AG08395 (cell line): ENCODE data around the gene CACNA1F.

Experiments
- DNase-seq: peaks from one replicate; pipeline ENCODE4 v3.0.0; 2012; ENCODE audit warnings: mixed read lengths, low spot score

Gene CACNA1F

GRCh38 chrX:49199315-49199595 lies 33.9 kb downstream of the CACNA1F start:
- DNase-seq: no peak

- DNase-seq: no peak
Measured at GRCh38 chrX:49198540-49199314, 34.4 kb downstream of the CACNA1F start.

GRCh38 chrX:49197543-49198087 lies 35.5 kb downstream of the CACNA1F start:
- no peak for DNase-seq

- no peak for DNase-seq
Measured at GRCh38 chrX:49193542-49193964, 39.6 kb downstream of the CACNA1F start.

- DNase-seq: peak; percentile 21
Measured at GRCh38 chrX:49192722-49193328, 40.3 kb downstream of the CACNA1F start.

- DNase-seq: no peak
Measured at GRCh38 chrX:49191574-49192011, 41.5 kb downstream of the CACNA1F start.

- peak; percentile 93 for DNase-seq
Measured at GRCh38 chrX:49190821-49191573, 42.1 kb downstream of the CACNA1F start.

- no peak for DNase-seq
Measured at GRCh38 chrX:49189606-49190005, 43.5 kb downstream of the CACNA1F start.

- no peak for DNase-seq
Measured at GRCh38 chrX:49188468-49189076, 44.6 kb downstream of the CACNA1F start.

- DNase-seq: no peak
Measured at GRCh38 chrX:49187526-49187925, 45.6 kb downstream of the CACNA1F start.

- no peak for DNase-seq
Measured at GRCh38 chrX:49187028-49187394, 46.1 kb downstream of the CACNA1F start.

GRCh38 chrX:49186125-49187027 lies 46.8 kb downstream of the CACNA1F start, which contains the start of gene PRICKLE3:
Gene PRICKLE3, minus strand, starts transcription at chrX:49186373. Its CDS starts 76 bp downstream, at chrX:49186297.
- peak; percentile 45 for DNase-seq

GRCh38 chrX:49184294-49185281 lies 48.6 kb downstream of the CACNA1F start:
- DNase-seq: peak; percentile 88

- no peak for DNase-seq
Measured at GRCh38 chrX:49183701-49184281, 49.3 kb downstream of the CACNA1F start.

GRCh38 chrX:49179358-49179757 lies 53.8 kb downstream of the CACNA1F start:
- DNase-seq: no peak

GRCh38 chrX:49178537-49178936 lies 54.6 kb downstream of the CACNA1F start:
- DNase-seq: no peak

- no peak for DNase-seq
Measured at GRCh38 chrX:49177873-49178480, 55.2 kb downstream of the CACNA1F start.

GRCh38 chrX:49177338-49177833 lies 55.8 kb downstream of the CACNA1F start:
- no peak for DNase-seq
